ENCODE measurements around the gene RNPEPL1.

RNPEPL1 gene

DNA sequence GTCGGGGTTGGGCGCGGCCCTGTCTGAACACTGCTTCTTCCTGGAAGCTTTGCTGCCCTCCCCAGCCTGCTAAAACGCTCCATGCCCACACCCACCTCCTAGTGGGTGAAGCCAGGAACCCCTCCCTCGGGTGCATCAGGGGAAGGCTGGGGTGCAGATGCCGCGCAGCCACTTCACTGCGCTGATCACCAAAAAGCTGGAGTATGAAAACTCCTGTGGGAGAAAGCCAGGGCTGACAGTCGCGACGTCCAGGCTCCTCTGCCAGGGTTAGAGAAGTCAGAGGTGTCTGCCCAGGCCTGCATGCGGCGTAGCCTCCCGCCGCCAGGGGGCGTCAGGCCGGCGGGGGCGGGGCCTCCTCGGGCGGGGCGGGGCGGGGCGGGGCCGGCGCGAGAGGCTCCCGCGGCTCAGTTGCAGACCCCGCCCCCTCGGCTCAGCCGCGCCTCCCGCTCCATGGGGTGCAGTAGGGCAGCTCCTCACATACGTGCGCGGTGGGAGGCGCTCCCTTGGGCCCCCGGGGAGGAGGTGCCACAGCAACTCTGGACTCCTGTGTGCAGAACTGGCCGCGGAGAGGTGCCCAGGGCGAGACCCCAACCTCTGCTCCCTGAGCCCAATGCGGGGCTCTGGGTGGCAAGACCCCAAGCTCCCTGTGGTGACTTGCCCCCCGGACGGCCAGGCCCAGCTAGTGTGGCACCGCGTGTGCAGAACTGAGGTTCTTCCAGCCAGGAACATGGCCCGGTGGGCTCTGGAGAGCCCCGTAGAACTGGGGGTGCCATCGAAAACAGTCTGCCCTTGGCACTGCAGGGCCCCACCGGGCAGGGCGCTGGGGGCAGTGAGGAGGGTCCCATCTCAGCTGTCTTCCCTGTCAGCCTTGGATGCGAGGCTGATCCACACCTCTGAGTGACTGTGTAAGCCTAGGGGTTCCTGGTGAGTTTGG, 1.8 kb upstream of the RNPEPL1 start:
- peak; percentile 69 to 94 (median 86) for DNase-seq

DNA sequence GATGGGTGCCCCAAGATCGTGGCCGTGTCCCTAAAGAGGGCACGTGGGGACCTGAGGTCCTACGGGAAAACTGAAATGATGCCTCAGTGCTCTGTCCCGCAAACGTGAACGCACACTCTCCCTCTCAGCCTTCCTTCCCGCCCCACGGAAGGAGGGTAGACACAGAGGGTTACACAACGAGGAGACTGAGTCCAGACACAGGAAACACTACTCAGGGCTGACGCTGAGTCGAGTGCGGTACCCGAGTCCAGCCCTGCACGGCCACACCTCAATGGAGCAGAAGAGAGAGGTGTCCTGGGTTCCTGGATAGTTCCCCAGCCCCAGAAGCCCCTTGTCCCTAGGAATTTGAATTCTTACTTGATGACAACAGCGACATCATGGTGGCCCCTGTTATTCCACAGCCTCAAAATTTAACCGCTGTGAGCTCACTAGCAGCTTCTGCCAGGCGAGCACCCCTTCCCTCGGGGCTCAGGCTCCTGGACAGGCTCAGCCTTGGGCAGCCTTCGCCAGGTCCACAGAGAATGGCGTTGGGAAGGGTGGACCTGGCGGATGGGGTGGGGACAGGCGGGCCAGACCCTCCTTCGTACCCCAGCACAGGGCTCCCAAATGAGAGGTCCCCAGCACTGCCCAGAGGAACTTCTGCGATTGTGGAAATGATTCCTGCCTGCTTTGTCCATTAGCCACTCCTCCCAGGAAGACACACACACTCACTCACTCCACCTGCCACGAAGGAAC, 980 bp upstream of the RNPEPL1 start:
- DNase-seq, result peak in 1 of 4 experiments; percentile 33

DNA sequence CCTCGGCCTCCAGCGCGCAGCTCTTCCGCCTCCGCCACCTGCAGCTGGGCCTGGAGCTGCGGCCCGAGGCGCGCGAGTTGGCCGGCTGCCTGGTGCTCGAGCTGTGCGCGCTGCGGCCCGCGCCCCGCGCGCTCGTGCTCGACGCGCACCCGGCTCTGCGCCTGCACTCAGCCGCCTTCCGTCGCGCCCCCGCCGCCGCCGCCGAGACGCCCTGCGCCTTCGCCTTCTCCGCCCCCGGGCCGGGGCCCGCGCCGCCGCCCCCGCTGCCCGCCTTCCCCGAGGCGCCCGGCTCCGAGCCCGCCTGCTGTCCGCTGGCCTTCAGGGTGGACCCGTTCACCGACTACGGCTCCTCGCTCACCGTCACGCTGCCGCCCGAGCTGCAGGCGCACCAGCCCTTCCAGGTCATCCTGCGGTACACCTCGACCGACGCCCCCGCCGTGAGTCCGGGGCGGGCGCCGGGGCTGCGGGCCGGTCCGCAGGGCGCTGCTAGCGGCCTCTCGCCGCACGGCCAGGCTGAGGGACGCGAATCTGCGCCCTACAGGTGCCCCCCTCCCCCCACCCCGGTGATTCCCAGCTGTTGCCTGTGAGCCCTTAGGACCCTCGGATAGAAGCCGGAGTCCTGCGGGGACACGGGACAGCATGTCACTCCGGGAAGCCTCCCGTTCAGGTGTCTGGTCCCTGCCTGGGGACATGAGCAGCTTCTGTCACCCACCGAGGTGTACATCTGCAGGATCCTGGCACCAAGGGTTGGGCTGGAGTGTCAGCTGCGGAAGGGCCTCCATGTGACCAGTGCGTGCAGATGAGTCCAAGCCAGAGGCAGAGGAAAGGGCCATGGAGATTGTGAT, 616 bp downstream of the RNPEPL1 start:
- DNase-seq, result peak in 2 of 4 experiments; percentile 28 to 62

DNA sequence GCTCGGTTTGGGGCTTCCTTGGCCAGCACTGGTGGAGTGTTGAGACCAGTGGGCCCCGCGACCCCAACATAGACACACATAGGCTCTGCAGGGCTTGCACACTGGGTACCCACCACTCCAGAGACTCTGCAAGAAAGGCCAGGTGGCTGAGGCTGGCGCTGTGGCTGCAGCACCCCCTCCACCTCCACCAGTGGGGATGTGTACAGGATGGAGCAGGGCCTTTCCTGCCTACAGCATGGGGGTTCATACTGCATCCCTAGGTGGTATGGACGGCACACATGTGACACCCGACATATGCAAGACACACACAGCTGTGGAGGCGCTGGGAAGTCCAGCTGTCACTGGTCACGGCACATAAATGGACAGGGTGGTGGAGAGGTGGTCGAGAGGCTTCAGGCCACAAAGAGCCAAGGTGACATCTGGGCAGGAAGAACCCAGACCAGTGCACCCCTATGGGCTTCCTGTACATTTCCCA, 1.3 kb downstream of the RNPEPL1 start:
- DNase-seq, result no peak

DNA sequence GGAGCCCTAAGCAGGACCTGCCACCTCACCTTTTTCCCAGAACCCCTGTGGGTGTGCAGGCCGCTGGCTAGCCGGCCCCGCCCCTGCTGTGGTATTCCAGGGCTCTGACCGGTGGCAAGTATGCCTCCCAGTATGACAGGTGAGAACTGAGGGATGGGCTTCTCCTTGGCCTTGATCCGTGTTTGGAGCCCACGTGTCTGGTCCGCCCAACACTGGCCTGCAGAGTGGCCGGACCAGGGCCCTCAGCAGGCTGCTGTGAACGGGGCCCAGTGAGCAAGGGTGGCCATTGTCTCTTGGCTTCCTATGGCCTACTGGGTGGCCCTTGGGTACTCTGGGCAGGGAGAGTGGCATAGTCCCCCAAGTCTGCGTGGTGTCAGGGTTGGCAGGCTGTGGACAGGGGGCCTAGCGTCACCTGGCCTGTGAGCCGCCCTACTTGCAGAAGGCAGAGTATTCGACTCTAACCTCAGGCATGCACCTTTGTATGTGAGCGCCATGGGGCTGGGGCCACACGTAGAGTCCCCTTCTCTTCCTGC, 1.8 kb downstream of the RNPEPL1 start:
- DNase-seq, result no peak

DNA sequence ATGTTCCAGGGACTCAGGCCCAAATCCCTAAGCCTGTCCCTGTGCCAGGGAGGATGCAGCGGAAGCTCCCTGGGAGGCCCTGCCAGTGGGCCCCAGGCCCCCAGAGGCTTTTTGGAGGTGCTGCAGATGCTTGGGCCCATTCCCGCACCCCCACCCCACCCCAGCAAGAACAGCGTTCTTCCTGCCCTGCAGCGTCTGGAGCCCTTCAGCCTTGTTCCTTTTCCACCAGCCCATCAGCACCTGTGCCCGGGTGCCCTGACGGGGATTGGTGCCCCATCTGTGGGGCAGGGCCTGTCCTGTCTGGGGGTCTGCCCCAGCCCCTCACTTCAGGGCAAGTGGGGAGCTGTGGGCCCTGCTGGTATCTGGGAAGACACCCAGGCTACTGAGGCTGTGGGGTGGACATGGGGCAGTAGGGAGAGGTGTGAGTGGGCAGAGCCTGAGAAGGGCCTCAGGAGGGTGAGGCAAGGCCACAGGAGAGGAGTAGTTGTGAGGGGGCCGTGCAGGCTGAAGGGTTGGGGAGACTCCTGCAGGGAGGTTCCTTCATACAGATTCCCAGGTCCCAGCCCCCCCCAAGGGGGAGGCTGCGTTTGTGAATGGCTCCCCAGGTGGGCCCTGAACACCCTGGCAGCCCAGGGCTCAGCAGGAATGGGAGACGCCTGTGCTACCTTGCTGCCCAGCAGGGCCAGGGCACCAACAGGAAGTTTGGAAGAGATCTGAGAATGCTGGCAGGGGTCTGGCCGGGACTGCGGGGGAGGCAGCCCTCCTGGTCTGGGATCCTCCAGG, 2.4 kb downstream of the RNPEPL1 start:
- no peak for DNase-seq

DNA sequence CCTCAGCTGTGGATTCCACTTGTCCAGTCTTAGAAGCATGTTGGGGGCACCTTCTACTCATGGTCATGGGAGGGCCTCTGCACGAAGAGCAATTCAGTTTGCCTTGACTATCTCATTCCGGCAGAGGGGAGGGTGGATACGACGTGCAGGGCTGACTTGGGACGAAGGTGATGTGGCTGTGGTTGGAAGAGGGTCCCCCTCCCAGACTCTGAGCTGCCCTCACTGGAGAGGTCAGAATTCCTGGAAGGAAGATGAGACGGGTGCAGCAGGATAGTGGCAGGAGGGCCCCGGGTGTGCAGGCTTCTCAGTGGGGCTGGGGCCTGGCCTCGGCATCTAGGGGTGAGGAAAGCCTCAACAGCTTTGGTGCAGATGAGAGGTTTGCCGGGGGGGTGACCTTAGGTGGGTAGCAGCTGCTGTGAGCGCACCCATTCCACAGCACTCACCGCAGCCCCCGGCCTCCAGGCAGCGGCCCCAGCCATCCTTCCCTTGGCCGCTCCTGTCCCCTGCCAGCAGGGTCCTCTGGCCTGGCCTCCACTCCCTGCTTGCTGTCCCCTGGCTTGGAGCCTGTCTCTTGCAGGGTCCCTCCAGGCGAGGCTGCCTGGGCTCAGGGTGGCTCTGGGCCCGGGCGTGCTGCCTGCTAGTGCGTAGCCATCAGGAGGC, 3.2 kb downstream of the RNPEPL1 start:
- no peak for DNase-seq

DNA sequence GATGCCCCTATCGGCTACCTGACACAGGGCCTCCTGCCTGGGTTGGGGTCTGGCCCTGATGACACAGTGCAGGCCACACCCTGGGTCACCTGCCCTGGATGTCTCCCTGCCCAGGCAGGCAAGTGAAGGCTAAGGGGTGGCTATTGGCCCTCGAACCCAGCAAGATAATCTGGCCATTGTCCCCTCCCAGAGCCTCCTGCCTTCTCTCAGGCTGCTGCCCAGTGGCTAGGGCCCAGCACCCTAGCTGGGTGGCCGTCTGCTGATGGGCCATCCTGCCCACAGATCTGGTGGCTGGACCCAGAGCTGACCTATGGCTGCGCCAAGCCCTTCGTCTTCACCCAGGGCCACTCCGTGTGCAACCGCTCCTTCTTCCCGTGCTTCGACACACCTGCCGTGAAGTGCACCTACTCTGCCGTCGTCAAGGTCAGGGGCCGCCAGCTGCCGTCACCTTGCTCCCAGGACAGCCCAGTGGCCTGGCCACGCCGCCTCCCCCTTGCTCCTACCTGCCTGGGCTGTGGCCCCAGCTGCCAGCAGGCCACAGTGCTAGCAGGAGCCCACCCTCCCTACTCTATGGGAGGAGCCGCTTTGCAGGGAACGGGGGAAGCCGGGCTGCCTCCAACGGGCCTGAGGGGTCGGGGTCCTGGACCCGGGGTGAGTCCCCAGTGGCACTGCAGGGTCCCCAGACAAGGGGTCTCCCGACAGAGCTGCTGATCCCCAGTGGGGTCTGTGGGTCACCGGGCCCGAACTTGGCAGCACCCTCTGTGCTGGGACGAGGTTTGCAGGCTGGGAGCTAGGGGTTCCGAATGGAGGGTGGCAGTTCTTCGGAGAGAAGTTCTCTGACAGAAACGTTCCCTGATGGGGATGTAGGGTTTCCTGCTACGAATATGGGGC, 4.1 kb downstream of the RNPEPL1 start:
- DNase-seq, result no peak

DNA sequence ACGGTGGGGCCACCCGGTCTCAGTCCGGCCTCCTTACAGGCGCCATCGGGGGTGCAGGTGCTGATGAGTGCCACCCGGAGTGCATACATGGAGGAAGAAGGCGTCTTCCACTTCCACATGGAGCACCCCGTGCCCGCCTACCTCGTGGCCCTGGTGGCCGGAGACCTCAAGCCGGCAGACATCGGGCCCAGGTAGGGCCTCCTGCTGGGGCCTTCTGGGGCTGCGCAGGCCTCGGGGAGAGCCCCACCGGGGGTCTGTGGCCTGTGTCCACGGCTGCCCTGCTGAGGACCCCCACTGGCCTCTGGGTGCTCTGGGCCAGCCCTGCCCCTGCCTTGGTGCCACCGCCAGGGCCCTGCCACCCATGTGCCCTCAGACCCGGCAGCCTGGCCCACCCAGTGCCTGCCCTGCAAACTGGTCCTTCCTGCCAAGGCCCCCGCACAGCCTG, 4.8 kb downstream of the RNPEPL1 start:
- no peak for DNase-seq

DNA sequence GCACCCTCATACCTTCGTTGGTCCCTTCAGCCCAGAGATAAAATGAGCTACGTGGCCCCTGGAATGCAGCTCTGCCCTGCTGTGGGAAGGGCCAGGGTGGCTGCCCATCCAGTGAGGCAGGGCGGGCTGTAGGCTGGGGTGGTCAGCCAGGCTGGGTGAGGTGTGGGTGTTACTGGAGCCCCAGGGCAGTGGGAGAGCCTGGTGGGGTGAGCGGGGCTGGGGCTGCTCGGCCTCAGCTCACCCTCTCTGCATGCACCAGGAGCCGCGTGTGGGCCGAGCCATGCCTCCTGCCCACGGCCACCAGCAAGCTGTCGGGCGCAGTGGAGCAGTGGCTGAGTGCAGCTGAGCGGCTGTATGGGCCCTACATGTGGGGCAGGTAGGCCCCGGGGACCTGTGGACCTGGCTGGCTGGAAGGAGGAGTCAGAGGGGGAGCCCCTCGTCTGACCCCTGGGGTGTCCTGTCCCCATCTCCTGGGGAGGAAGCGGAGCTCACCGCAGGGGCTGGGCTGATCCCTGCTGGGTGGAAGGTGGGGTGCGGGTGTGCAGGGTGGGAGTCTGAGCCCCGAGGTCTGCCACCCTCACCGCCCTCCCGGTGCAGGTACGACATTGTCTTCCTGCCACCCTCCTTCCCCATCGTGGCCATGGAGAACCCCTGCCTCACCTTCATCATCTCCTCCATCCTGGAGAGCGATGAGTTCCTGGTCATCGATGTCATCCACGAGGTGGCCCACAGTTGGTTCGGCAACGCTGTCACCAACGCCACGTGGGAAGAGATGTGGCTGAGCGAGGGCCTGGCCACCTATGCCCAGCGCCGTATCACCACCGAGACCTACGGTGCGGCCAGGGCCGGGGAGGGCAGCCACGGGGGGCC, 5.5 kb downstream of the RNPEPL1 start:
- no peak for DNase-seq

DNA sequence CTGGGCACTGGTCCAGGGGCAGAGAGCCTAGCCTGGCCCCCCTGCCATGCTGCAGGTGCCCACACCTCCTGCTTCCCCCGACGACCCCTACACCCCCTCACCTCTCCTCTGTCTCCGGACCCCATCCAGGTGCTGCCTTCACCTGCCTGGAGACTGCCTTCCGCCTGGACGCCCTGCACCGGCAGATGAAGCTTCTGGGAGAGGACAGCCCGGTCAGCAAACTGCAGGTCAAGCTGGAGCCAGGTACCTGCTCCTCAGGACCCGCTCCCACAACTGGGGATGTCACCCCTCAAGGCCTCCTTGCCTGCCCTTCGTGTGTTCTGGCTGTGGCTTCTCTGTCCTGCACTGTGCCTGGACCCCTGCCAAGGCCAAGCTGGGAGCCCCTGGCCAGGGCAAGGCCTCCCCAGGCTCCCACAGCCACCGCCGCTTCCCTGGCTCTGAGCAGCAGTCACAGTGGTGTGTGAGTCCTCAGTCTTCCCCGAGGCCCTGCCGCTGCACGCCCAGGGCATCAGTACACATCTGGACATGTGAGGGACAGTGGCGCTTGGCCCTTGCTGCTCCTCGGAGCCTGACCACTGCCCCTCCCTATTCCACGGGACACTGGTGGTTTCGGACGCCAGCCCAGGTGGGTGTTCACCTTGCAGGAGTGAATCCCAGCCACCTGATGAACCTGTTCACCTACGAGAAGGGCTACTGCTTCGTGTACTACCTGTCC, 6.3 kb downstream of the RNPEPL1 start:
- no peak for DNase-seq

DNA sequence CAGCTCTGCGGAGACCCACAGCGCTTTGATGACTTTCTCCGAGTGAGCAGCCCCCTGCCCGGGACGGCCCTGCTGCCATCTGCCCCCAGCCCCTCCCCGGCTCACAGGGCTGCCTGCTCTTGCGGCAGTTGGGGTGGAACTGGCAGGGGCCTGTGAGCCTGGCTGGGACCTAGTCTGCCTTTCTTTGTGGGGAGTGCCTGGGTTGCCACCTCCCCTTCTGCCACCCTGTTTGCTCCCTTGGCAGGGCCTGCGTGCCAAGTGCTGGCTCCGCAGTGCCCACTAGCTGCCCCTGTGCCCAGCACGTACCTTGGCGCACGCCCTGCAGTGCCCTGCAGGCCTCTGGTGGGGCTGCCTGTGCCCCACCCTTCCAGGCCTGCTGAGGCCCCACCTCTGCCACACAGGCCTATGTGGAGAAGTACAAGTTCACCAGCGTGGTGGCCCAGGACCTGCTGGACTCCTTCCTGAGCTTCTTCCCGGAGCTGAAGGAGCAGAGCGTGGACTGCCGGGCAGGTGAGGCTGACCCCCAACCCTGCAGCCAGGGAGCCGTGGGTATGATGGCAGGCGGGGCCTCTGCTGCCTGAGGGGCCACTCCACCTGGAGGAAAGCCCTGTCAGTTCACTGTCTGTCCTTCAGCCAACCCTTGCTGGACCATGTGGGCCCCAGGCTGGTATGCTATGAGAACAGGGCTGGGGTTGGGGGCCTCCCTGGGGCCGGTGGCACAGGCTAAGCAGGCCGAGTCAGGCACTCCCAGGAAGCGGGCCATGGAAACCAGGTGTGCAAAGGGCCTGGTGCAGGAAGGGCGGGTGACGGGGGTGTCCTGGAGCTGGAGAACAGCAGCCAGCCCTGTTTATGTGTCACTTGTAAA, 7.0 kb downstream of the RNPEPL1 start:
- DNase-seq, result no peak

DNA sequence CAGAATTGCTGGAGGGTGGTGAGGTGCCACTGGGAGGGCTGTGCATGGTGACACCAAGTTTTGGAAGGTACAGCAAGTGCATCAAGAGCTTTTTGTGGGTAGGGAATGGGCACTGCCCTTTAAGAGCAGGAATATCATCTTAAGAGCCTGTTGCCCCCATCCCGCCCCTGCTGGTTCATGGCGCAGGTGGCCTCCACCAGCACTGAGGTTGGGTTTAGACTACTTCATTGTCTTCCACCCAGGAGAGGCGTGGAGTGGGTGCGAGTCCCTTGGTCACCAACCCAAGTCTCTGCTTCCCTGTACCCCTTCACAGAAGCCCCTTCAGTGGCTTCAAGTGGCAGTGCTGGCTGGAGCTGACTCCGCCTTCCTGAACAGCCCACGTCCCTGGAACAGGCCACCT, 7.8 kb downstream of the RNPEPL1 start:
- DNase-seq, result no peak

DNA sequence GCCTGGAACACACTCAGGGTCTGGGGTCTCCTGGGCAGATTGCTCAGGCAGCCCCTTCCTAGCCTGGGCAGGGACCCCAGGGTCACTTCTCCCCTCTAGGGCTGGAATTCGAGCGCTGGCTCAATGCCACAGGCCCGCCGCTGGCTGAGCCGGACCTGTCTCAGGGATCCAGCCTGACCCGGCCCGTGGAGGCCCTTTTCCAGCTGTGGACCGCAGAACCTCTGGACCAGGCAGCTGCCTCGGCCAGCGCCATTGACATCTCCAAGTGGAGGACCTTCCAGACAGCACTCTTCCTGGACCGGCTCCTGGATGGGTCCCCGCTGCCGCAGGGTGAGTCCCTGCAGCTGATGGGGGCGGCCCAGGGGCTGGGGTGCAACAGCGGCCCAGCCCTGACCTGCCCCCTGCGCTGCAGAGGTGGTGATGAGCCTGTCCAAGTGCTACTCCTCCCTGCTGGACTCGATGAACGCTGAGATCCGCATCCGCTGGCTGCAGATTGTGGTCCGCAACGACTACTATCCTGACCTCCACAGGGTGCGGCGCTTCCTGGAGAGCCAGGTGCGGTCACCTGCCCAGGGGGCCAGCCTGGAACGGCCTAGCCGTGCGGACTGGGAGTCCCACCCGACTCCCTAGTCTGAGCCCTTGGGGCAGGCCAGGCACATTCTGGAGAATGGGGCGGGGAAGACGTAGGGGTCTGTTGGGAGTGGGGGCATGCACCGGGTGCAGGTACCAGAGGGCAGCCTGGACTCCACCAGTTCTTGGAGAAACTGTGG, 8.3 kb downstream of the RNPEPL1 start:
- no peak for DNase-seq

DNA sequence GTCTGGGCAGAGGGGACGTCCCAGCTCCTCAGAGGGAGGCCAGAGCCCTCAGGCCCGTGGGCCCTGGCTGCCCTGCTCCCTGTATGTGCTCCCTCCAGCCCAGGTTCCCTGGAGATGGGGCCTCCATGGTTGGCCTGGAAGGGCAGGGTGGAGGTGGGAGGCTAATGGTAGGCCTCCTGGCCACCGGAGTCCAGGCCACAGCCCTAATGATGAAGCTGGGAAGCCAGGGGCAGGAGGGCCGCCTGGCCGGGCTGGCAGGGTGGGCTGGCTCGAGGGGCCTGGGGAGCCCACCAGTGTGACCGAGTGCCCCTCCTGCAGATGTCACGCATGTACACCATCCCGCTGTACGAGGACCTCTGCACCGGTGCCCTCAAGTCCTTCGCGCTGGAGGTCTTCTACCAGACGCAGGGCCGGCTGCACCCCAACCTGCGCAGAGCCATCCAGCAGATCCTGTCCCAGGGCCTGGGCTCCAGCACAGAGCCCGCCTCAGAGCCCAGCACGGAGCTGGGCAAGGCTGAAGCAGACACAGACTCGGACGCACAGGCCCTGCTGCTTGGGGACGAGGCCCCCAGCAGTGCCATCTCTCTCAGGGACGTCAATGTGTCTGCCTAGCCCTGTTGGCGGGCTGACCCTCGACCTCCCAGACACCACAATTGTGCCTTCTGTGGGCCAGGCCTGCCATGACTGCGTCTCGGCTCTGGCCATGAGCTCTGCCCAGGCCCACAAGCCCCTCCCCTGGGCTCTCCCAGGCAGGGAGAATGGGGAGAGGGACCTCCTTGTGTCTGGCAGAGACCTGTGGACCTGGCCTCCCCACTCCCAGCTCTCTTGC, 9.2 kb downstream of the RNPEPL1 start:
- DNase-seq, result no peak

DNA sequence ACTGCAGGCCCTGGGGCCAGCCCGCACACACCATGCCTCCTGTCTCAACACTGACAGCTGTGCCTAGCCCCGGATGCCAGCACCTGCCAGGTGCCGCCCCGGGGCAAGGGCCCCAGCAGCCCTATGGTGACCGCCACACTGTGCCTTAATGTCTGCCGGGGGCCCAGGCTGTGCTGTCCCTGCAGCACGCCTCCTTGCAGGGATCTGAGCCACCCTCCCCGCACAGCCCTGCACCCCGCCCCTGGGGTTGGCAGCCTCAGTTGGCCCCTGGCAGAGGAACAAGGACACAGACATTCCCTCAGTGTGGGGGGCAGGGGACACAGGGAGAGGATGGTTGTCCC, 9.8 kb downstream of the RNPEPL1 start:
- DNase-seq, result no peak

All from activated naive CD4-positive, alpha-beta T cell (primary cell).